Fibroblast of skin of scalp (primary cell): Measurements from ENCODE around the gene WDR48. TPM values are rescaled to one million over a fixed set of nuclear protein-coding genes. Genes with fewer than 3 reads are reported as not detected.
"Not testable (repeated sequence)": the region's sequence is repeated elsewhere in the genome, so short reads cannot be mapped to it uniquely, and the experiment has no call there.

Experiments used
- DNase-seq: peaks from one replicate; pipeline ENCODE4 v3.0.0-alpha.2; 2013
- polyA plus RNA-seq, 2 experiments: library from polyadenylated mRNA; unstranded; fragments of 120-200 nt; gene quantifications; one replicate each; pipeline ENCODE4 v1.2.1, GENCODE V29; 2013; ENCODE audit not compliant: insufficient read length in 2 of 2

The WDR48 gene
- 22.2 TPM for polyA plus RNA-seq (2013, experiment 1 of 2; ENCODE audit: insufficient read length)
- polyA plus RNA-seq (2013, experiment 2 of 2; ENCODE audit: insufficient read length): 25.6 TPM

DNA sequence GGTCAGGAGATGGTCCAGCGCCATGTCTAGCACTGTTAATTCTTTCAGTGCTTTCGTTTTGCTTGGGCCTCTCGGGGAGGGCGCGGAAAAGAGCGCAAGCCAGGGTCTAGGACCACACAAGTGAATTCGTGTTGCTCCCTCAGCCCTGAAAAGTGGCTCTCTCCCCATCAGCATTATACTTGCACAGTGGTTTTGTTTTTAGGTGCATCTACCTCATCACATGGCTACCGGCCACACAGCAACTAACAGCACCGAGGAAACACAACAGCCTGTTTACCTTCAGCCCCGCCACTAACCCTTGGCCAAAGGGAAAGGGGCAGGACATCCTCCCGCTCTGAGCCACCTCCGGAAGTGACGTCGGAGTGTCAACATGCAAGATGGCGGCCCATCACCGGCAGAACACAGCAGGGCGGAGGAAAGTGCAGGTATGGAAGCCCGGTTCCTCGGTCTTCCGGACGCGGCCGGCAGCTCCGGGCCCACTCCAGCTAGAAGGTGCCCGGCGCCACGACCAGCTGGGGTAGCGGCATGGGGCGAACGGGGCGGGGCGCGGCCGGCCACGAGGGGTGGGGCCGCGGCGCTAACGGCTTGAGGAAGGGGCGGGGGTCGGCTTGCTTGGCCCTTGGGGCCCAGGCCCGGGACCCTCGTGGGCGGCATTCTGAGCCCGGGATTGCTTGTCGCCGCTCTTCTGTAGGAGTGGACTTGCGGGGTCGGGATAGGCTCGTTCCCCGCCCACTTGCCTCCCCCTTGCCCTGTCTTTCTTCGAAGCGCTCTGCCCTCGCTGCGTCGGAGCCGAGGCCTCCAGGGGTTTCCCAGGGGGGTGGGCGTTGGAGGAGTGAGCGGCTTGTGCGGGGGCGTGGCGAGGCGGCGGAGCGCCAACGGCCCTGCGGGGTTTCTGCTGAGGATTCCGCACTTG, at the start of gene WDR48, which contains the start of gene SCN11A:
Gene WDR48 (plus strand): TSS at position 368 of the 913 bp plus-strand sequence. CDS start 10 bp downstream, at position 378.
Gene SCN11A (minus strand): TSS at position 296 of the 913 bp plus-strand sequence. CDS start 101,582 bp downstream, outside the sequence.
- peak; percentile 91 for DNase-seq

DNA sequence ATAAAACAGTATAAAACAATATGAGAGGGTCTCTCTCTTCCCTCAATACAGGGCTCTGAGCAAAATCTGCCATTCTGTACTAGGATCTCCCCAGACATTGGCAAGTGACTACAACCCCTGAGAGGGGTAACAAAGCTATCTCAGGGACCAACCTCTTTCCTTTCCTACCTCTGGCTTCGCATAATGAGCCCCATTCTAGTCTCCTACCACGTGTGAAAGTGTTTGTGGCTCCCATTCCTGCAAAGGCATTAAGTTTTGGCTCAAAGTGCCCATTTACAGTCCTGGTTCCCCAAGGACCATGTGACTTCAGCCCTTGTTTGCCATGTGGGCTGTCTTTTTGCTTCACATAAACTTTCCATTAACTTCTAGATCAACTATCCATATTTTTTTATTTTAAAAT, 46.5 kb upstream of the WDR48 start:
- DNase-seq: no peak

DNA sequence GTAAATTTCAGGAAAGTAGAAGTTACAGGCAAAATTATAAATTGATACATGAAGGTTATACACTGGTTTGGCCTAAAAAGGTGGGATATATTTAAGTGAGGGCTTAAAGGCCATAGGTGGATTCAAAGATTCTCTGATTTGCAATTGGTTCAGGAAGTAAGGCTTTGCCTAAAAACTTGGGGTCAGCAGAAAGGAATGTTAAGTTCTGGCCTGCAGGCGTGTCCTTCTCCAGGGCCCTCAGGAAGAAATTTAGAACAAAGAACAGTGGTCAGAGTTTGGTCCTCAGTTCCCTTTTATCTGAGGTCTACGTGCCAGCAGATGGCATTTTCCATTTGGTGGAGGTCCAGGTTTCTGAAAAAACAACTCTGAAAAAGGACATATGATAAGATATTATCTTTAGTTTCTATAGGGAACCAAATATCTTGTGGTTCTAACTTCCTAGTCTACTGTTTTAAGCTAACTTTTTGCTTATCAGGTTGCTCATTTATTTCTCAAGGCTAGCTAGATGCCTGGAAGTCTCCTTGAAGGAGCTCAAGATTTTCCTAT, 40.6 kb upstream of the WDR48 start:
- no peak for DNase-seq

DNA sequence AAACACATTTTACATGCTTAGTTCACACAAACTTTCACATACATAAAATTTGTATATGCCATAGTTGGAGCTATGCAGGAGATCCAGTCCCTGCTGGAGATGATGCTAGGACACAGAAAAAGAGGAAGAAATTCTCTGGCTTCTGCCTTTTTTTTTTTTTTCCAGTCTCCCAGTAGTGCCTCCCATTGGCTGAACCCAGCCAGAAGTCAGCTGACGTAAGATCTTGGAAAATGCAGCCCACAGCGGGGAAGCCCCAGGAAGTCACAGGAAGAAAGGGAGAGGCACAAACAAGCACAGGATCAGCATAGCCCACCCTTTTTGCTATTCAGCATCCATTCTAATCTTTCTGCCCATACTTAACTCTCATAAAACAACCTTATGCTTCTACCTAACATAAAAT, 38.5 kb upstream of the WDR48 start:
- DNase-seq: peak; percentile 29

DNA sequence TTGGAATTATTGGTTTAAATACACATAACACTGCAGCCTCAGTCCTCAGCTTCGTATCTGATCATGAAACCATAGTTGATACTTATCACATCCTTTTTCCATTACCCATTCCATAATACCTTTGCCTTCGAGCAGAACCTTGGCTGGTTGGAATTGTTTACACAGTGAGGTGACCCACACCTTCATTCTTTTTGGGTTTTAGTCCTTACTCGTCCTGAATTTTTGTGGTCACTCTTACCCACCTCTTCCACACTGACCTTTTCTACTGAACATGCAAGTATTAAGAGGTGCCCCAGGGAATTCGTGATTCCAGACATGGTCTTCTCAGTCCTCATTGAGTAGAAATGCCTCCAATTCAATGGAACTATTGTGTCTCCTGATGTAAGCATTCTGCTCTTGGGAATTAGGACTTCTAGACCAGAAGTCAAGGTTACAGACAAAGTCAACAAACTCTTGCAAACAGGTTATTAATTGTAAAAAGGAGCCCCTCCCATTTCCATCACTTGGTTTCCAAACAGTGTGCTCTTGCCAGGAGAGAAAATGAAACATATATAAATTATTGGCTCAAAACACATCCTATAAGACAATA, 37.8 kb upstream of the WDR48 start:
- no peak for DNase-seq

DNA sequence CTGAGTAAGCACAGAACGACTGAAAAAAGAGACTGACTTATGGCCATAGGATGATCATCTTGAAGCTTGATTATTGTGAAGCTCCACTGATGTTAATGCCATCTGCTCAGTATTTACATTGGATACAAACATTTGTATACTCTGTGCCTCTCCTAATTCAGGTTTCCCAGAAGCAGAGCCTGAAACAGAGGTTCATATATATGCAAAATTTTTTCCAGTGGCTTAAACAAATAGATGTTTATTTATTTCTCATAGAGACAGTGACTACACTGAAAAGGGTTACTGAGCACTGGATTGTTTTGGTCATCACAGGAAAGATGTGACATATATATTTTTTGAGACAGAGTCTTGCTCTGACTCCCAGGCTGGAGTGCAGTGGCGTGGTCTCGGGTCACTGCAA, 36.4 kb upstream of the WDR48 start:
- DNase-seq: no peak

DNA sequence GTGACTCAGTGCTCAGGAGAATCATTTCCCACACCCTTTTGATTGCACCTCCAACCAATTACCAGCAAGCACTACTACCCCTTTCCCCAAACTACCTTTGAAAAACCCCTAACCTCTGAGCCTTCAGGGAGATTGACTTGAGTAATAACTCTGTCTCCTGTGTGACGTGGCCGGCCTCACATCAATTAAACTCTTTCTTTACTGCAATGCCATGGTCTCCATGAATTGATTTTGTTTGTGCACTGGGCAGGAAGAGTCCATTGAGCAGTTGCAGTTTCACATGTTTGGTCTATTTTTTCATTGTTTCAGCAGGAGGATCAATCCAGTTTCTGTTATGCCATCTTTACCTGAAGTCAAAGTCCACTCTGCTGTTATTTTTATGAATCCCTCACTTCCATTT, 32.5 kb upstream of the WDR48 start:
- no peak for DNase-seq

DNA sequence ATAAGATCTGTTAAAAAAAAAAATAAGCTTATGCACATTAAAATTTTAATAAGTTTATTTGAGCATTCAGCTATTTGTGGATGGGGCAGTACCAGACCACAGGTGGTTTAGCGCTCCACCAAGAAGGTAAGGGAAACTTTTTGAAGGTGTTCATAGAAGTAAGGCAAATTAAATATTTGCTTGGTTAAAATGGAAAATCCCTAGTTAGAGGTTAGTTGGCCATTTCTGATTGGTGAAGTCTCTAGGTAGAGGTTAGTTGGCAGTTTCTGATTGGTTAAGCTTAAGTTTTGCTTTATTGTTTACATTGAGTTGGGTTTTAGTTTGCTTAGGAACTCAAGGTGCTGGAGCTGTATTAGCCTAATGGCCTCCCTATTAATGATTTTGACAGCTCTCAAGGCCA, 30.8 kb upstream of the WDR48 start:
- DNase-seq: no peak

DNA sequence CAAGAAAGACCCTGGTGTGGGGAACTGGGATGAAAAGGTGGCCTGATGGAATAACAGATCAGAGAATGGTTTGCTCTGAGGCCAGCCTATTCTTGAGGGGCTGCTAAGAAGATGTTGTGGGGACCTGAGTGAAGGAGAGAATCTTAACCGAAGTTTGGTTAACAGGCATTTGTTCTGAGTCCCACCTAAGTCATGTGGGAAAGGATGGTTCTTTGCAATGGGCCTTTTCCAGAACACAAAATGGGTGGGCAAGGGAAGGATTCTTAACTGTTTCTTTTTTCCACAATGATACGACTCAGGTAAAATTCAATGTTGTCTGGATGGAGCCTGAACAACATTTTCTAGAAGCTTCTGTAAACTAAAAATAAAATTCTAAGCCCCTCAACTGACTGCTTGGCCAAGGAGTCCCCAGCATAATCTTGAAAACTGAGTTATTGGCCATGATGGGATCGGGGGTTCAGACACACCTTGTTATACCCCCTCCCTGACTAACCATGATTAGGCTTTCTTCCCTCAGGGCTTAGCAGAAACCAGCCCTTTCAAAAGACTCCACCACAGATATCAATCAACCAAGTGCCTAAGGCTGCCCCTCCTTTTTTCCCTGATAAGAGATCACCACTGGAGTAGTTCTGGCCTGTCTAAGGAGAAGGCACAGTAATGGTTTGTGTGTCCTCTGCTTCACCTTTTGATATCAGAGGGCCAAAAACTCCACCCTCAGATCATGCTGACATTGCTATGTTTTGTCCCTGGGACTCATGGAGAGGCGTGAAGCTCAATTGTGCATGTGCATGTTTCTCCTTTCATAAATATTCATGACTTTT, 30.1 kb upstream of the WDR48 start:
- no peak for DNase-seq

DNA sequence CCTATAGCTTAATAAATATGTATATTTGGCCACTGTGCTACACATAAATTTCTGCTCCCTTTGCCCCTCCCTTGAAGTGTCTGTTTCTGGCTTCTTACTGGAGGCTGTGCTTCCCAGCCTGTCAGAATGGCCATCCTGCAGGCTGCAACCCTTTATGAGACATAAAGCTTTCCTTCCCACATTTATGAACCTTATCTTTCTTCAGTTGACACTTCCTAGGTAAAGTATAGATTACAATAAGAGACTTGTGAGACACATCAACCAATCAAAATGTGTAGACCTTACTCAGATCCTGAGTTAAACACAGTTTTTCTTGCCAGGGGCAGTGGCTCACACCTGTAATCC, 29.6 kb upstream of the WDR48 start:
- DNase-seq: no peak

DNA sequence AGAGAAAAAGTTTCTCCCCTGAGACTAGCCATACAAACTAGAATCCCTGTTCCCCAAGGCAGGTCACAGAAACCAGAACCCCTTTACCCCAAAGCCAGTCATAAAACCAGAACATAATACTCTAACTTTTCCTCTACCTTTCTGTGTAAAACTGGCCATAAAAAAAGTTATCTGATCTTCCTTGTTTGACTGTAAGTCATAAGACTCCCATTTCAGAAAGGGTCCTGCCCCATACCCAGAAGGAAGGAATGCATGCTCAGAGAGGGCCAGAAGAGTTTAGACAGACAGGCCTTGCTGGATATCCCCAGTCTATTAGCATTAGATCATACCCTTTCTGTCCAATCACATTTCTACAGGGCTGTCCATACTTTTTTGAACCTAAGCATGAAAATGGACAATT, 27.3 kb upstream of the WDR48 start:
- DNase-seq: no peak

- no peak for DNase-seq
Measured at GRCh38 chr3:39025222-39025970, 26.4 kb upstream of the WDR48 start.

- no peak for DNase-seq
Measured at GRCh38 chr3:39028546-39028945, 23.3 kb upstream of the WDR48 start.

DNA sequence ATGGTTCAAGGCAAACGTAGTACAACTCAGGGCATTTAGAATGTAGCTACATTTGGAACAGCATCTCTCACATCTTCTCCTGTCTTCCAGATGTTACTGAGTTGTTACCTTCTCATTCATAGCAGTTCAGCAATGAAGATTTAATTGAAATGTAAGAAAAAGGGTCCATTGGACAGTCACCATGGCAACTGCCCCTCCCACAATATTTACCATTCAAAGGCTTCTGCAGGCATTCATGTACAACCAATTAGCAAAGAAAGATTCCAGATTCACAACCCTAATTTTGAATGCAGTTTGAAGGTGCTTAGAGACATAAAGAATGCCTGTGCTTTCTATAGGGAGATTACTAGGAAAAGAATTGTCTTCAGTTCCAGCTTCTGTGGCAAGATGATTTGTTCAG, 22.3 kb upstream of the WDR48 start:
- DNase-seq: no peak

GRCh38 chr3:39038165-39038564, 13.7 kb upstream of the WDR48 start:
- peak; percentile 91 for DNase-seq

- no peak for DNase-seq
Measured at GRCh38 chr3:39050029-39050428, 1.8 kb upstream of the WDR48 start.

DNA sequence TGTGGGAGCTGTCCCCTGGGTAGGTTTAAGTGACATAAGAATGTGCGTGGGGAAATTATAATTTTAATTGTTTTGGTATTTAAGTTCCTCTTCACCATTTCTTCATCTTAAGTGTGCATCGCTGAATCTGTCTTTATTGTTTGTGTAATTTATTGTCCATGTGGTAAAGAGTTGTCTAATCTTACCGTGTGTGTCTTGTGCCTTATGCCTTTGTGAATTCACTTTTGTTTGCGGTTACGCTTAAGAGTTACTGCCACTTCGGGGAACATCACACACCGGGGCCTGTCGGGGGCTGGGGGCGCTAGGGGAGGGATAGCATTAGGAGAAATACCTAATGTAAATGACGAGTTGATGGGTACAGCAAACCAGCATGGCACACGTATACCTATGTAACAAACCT, 767 bp downstream of the WDR48 start:
- DNase-seq: no peak

DNA sequence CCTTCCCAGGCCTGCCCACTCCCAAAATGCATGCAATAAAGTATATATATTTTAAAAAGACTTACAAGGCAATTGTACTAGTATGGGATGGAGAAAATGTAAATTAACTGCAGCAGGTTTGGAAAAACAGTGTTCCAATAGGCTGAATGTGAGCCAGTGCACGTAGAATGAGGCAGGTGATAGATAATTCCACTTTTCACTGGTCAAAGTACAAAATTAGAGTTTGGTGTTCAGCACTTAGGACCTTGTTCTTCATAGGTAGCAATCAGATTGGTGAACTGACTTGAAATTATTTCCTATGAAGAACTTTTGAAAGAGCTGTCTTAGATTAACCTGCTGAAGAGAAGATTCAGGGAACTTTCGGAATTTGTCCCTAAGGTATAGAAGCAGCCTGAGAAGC, 1.9 kb downstream of the WDR48 start:
- DNase-seq: no peak

DNA sequence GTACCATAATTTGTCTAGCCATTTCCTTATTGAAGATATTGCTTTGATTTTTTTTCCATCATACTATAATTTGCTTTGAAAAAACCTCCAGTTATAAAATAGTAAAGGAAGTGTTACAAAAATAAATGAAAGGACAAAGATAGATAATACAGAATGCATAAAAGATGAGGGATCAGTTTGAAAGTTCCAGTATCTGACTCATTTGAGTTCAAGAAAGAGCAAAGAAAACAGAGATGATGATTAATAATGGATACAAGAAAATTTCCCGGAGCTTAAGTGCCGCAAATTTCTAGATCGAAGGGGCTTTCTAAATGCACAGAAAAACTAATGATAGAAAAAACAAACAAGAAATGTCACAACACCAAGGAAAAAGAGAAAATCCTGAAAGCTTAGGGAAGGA, 4.3 kb downstream of the WDR48 start:
- no peak for DNase-seq

DNA sequence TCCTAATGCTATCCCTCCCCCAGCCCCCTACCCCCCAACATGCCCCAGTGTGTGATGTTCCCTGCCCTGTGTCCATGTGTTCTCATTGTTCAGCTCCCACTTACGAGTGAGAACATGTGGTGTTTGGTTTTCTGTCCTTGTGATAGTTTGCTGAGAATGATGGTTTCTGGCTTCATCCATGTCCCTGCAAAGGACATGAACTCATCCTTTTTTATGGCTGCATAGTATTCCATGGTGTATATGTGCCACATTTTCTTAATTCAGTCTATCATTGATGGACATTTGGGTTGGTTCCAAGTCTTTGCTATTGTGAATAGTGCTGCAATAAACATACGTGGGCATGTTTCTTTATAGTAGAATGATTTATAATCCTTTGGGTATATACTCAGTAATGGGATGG, 9.4 kb downstream of the WDR48 start:
- not testable (repeated sequence) for DNase-seq

GRCh38 chr3:39062180-39062579, 10.4 kb downstream of the WDR48 start:
- DNase-seq: no peak

DNA sequence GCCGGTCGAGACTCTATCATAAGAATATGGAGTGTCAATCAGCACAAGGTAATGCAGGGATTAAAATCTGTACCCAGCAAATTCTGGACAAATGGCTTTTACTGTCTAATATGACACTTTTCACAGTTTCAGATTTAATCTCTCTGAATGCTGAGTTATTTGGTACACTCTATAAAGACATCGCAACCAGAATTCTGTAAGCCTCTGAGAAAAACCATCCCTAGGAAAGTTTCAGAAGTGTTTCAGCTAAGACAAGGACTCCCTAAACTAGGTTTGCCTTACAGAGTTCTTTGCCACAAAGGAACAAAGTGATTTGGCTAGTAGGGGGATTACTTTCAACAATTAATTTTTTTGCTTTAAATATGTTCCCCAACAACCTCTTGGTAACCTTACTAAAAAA, 11.3 kb downstream of the WDR48 start:
- no peak for DNase-seq
